ENCODE results near the gene TJP1.
"Not testable (repeated sequence)": the region's sequence is repeated elsewhere in the genome, so short reads cannot be mapped to it uniquely, and the experiment has no call there.

The TJP1 gene

DNA sequence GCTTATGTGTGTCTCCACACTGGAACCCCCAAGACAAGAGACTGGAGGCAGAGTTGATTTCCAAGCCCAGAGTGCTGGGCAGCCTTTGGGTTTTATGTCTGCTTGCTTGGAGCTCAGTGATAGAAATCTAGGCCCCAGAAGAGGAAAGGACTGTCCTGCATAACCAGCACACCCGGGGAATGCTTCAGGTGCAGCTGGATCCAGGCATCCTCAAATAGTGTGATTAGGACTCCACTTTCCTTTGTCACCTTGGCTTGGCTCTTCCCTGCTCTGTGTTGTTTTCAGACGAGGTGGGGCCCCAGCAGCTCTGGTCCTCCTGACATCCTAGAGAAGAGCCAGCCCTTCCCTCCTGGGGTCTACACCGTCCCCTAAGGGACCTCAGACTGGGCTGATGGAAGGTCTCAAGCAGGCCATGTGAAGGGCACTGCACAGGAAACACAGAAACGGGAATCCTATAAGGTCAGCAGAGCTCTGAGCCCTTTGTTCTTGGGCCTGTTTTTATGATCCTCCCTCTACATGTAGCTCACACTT lies 143.7 kb downstream of the TJP1 start:
- DNase-seq: no peak

DNA sequence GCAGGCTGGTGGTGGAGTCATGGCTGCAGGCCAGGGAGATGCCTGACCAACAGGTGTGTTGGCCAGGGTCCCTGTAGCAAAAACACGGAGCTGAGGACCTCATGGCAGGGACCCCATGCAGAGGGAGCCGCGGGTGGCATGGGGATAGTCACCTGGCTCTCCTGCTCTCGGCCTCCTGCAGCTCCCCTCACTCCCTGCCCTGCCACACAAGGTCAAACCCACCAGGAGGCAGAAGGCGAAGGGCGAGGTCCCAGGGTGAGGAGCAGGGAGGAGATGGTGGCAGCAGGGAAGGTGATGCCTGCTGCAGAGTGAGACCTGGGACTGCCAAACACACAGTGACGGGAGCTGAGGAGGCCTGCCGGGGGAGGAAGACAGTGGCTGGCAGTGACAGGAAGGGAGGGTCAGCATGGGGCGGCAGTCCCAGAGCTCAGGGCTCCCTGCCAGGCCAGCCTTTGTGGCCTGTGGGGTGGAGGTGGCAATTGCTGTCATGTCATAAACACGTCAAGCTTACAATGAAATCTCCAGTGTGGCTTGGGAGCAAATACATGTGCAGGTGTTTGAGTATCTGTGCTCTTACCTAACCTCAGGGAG lies 144.3 kb downstream of the TJP1 start:
- DNase-seq: no peak

DNA sequence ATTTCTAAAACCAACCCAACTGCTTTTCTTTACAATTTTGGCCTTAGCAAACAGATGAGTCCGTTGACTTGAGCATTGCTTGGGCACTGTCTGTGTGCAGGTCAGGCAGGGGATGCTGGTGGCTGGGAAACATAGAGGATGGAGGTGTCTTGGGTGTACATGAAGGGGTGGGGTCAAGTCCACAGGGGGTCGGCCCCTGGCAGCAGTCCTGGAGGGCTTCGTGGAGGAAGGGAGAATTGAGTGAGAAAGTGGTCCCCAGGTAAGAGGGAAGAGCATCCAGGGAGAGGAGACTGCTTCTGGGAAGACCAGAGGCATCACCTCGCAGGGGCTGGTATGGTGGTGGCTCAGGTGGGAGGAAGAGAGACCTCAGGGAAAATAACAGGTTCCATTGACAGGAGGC lies 144.8 kb downstream of the TJP1 start:
- DNase-seq: no peak

DNA sequence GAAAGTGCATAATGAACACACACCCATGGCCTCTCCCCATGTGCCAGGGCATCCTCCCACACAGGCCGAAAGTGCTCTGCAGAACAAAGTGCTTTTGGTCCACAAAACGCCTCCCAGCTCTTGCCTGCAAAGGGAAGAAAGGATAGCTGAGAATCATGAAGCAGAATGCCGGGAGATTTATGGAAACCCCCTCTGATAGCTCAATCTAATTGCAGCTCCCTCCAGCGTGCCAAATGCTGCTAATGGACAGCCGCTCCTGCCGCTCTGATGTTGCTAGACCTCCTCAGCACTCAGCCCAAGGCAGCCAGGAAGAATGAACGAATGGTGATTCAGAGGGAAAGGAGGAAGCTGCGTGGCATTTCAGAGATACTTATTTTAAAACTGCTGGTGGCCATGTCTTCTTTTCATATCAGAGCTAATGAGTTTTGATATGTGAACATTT lies 145.3 kb downstream of the TJP1 start:
- peak; percentile 70 for DNase-seq

DNA sequence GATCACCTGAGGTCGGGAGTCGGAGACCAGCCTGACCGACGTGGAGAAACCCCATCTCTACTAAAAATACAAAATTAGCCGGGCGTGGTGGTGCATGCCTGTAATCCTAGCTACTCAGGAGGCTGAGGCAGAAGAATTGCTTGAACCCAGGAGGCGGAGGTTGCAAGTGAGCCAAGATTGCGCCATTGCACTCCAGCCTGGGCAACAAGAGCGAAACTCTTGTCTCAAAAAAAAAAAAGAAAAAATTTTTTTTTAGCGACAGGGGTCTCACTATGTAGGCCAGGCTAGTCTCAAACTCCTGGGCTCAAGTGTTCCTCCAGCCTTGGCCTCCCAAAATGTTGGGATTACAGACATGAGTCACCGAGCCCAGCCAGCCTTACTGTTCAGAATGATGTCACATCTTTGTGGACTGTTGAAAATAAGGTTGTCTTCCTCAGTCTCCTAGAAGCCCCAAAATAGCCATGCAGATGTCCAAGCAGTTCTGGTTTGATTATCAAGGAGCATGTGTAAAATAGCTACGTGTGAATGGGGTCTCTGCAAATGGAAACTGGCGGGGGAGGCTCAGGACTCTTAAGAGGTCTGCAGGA lies 145.8 kb downstream of the TJP1 start:
- peak; percentile 70 for DNase-seq

DNA sequence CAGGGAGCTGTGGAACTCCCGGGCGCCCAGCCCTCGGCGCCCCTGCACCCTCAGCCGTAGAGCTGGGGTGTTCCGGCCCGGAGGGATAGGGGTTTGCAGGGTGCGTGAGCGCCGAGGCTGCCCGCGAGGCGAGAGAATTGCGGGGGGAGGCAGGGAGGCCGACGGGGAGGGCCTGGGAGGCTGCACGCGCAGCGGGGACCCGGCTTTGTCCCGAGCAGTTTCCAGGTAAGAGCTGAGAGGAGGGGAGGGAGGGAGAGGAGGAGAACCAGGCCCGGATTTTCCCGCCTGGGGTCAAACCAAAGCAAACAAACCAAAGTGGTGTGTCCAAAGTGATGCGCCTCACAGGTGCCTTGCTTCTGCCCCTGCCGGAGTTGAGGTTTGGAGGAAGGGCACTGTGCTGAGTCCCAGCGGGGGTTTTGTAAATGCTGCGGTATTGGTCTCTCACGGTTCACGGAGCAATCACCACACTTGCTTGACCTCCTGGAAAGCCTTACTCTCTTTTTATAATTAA lies 146.4 kb downstream of the TJP1 start:
- no peak for DNase-seq

DNA sequence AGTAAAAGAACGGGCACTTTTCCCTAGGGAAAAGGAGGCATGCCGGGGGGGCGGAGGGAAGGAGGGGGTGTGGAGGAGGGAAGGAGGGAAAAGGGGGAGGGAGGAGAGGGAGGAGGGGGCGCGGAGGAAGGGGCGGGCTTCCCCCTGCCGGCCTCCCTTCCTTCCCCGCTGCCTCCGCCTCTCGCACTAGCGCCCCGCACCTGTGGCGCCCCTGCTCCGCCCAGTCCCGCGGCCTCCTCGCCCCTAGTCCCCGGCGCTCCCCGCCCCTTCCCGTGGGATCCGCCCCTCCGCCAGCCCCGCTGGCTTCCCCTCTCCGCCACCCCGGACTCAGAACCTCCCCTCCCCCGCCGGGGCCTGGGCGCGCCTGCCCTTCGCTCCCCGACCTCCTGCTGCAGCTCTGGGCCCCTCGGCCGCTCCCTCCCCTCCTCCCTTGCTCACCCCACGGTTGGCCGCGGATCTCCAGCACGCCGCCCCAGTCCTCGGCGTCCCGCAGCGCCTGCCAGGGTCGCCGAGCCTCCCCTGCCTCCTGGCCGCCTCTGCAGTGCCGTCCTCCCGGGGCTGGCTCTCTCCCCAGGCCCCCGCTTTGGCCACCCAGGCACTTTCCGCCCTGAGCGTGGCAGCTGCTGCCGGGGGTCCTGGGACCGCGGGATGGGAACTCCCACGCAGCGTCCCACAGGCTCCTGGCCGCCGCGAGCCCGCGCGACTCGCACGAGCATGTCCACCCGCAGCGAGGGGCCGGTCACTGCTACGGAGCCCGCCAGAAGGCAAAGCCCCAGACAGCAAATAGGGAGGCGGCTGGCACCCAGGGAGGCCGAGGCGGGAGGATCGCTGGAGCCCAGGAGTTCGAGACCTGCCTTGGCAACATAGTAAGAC lies 147.4 kb downstream of the TJP1 start:
- DNase-seq: peak; percentile 49

DNA sequence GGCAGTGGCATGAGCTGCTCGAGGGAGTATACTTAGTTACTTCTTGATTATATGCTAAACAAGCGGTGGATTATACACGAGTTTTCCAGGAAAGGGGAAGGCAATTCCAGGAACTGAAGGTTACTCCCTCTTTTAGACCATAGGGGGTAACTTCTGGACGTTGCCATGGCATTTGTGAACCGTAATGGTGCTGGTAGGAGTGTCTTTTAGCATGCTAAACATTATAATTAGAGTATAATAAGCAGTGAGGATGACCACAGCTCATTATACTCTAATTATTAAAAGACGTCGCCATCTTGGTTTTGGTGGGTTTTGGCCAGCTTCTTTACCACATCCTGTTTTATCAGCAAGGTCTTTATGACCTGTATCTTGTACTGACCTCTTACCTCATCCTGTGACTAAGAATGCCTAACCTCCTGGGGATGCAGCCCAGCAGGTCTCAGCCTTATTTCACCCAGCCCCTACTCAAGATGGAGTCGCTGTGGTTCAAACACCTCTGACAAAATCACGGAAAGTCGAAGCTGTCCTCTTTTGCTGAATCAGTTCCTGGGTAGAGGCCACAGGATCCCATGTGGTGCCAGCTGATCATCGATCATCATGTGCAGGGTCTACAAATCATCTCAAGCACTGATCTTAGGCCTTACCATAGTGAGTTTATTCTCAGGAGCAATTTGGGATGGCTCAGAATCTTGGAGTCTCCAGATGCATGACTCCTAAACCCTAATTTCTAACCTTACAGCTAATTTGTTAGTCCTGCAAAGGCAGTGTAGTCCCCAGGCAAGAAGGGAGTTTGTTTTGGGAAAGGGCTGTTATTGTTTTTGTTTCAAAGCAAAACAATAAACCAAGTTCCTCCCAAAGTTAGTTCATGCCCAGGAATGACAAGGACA lies 149.1 kb downstream of the TJP1 start:
- no peak for DNase-seq

DNA sequence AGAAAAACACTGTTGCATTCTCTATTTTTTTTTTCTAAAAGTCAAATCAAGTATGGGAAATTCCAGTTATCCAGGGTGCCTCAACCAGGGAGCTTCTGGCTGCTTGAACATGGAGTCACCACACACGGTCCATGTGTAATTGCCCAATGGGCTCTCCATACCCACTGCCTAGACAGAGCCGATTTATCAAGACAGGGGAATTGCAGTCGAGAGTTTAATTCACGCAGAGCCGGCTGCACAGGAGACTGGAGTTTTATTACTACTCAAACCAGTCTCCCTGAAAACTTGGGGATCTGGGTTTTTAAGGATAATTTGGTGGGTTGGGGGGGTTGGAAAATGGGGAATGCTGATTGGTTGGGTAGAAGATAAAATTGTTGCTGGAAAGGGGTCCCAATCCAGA lies 149.8 kb downstream of the TJP1 start:
- no peak for DNase-seq

DNA sequence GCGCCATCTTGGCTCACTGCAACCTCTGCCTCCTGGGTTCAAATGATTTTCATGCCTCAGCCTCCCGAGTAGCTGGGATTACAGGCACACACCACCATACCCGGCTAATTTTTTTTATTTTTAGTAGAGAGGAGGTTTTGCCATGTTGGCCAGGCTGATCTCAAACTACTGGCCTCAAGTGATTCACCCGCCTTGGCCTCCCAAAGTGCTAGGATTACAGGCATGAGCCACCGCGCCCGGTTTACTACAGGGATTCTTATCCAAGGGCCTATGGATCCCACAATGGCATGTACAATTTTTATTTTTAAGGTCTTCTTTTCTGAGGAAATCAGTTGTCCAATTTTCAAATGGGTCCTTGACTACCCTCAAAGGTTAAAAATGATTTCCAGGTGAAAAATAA lies 150.2 kb downstream of the TJP1 start:
- not testable (repeated sequence) for DNase-seq

DNA sequence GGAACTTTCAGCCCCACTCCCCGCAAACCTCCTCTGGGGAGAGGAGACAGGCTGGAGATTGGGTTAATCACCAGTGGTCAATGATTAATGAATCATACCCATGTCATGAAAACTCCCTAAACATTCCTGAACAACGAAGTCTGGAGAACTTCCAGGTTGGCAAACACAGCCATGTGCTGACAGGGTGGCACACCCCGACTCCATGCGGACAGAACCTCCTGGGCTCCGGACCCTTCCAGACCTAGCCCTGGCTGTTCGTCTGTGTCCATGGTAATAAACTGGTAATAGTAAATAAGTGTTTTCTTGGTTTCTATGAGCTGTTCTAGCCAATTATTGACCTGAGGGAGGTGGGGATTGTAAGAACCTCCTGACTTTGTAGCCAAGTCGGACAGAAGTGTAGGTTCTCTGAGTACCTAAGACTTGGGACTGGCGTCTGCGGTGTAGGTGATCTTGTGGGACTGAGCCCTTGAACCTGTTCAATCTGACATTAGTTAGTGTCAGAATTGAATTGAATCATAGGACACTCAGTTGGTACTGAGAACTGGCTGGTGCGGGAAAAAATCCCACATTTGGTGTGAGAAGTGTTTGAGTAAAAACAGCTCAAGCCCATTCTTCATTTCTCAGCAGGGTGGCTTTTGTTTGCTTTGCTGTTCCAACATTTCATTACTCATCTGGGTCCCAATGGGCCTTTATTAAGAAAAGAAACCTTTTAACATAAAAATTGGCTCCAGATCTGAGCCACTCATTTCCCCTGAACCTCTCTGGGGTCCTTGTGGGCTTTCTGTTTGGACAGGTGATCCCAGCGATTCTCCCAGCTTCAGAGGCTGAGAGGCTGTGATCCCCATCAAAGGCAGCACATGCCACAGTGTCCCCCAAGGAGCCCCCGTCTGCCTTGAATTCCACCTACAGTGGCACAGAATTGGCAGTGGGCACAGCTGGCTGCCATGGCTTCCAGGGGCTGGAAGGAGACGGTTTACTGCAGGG lies 151.0 kb downstream of the TJP1 start:
- no peak for DNase-seq

DNA sequence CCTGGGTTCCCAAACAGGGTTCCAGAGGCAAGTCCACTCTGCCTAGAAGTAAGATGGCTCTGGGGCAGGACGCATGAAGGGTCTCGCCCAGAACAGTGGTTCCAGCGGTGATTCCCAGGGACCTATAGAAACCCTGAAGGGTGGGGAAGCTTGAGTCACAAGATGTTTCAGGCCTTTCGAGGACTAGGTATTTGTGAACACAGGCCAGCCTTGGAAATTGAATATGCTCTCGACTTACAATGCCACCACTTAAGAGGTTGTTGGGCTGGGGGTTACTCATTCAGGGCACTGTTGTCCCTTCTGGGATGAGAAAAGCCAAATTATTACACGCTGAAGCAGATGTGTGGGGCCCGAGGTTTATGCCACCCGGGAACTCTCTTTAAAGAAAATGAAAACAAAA lies 152.0 kb downstream of the TJP1 start:
- no peak for DNase-seq

DNA sequence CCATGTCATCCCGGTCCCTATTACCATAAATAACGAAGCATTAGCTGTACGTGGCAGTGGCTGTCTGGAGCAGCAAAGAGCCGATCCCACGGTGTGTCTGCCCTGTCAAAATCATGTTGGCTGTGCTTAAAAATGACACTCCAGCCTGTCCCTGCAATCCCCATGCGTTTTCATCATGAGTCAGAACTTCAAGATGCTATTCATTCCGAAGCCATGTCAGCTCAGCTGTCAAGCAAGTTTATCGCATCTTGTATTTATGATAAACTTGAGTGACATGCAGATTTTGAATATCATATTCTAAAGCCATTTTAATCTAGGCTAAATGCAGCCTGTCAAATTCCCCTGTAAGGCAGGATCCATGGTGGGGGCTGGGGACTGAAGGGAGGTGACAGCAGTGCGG lies 152.4 kb downstream of the TJP1 start:
- no peak for DNase-seq

DNA sequence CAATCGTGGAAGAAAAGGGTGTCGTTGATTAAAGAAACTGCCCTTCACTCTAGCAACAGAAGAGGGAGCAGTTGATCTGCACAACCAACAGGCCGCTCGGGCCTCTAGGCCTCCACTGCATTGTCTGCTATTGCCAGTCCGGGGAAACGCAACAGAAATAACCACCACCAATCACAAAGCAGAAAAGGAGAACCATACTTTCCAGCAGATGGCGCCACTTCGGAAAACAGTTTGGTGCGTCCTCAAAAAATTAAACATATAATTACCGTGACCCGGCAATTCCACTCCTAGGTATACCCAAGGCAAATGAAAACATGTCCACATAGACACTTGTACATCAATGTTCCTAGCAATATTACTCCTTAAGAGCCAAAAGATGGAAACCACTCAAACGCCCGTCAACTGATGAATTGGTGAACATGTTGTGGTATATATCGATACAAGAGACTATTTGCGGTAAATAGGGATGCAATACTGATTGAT lies 154.1 kb downstream of the TJP1 start:
- DNase-seq: no peak

DNA sequence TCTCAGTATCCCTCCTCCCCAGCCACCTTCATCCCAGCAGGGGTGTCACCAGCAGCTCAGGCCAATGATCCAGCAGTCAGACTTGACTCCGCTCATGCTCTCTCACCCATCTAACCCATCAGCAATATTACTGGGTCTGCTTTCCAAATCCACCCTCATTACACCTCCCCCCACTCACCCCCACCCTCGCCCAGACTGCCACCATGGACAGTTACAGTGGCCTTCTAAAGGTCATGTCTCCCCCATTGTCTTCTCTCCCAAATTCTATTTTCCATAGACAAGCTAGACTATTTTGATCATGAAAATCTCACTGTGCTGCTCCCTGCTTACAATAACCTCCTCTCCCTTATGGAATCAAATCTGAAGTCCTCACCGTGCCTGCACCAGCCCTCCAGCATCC lies 156.0 kb downstream of the TJP1 start:
- DNase-seq: no peak

DNA sequence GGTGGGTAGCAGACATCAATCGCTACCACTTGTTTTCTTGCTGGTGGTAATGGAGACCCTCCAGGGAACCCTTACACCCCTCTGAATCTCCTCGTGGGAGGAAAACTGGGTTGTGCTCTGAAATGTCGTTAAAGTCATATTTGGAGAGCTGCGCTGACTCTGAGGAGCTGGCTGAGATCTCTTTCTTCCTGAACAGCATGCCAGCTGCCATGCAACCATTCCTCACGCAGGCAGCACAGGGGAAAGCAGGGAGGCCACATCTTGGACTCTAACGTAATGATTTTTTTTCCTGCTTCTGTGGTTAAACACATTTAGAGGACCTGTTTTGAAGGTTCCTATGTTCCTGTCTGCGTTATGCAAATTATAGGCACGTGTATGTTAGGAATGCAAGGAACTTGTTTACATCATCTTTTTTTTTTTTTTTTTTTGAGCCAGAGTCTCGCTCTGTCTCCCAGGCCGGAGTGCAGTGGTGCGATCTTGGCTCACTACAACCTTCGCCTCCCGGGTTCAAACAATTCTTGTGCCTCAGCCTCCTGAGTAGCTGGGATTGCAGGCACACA lies 156.7 kb downstream of the TJP1 start:
- no peak for DNase-seq

DNA sequence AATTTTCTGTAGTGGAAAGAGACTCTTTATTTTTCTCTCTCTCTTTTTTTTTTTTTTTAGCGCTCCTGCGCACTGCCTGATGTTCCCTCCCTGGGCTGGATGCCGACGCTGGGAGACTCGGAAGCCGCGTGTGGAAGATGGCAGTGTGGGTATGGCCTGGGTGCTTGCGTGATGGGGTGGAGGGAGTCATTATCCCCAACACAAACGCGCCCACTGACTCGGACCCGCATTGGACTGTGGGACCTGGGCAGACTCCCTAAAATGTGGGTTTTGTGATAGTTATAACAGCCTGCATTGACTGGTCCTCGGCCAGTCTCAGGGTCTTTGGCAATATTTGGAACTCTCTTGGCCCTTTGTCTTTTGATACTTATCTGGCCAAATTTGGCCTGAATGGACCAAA lies 157.9 kb downstream of the TJP1 start:
- no peak for DNase-seq

DNA sequence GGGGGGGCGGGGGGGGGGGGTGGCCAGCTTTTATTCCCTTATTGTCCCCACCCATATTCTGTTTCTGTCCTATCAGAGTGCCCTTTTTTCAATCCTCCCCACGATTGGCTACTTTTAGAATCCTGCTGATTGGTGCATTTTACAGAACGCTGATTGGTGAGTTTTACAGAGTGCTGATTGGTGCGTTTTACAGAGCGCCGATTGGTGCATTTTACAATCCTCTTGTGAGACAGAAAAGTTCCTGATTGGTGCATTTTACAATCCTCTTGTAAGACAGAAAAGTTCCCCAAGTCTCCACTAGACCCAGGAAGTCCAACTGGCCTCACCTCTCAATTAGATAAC lies 164.8 kb downstream of the TJP1 start:
- not testable (repeated sequence) for DNase-seq

DNA sequence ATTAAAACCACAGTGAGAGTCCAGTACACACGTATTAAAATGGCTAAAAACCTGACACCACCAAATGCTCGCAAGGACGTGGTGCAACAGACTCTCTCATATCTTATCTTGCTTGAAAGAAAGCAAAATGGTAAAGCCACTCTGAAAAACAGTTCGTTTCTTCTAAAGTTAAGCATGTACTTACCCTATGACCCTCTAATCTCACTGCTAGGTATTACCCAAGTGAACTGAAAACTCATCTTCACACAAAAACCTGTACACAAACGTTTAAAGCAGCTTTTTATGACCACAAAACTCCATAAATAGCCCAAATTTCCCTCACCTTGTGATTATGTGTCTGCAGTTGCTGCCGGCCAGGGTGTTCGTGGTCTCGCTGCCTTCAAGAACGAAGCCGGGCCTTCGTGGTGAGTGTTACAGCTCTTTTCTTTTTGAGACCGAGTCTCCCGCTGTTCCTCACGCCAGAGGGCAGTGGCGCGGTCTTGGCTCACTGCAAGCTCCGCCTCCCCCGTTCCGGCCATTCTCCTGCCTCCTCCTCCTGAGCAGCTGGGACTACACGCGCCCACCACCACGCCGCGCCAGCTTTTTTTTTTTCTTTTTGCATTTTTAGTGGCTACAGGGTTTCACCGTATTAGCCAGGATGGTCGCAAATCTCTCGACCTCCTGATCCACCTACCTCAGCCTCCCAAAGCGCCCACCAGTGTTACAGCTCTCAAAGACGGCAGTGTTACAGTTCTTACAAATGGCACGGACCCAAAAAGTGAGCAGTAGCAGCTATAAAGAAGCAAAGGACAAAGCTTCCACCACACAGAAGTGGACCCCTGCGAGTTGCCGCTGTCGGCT lies 165.4 kb downstream of the TJP1 start:
- DNase-seq: no peak

DNA sequence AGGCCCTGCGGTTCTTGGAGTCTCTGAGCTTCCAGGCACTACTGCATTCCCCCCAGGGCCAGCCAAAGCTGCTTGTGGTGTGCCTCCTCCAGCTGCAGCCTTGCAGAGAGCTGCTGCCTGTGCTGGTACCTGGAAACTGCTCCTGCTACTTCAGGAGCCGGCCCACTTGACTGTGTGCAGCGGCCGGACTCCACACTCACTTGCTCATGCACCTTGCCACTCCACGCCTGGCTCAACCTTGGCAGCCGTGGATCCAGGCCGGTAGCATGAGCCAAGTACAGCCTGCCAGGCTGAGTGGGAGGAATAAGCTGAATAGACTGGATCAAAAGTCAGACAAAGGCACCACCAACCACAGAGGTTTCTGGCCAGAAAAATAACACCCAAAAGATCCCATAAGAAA lies 169.7 kb downstream of the TJP1 start:
- DNase-seq: no peak
